Measurements from ENCODE around the gene RYR3.

- no peak for TF ChIP-seq CTCF (optimal IDR thresholded peaks at IDR 0.05 in 1 of 3, IDR thresholded peaks at IDR 0.05 in 1 of 3, conservative IDR thresholded peaks at IDR 0.05 in 1 of 3; ENCODE audit: extremely low read depth in 1 of 3, insufficient read depth in 2 of 3, low read length in 3 of 3)
- TF ChIP-seq EZH2 (IDR thresholded peaks at IDR 0.05; ENCODE audit: low read length) = no peak
Observed at GRCh38 chr15:33283576-33283975, 27.2 kb upstream of the RYR3 start.
